Smooth muscle cell (in vitro differentiated cells): ENCODE measurements around the gene TAF9. TPM values are rescaled to one million over a fixed set of nuclear protein-coding genes. Genes with fewer than 3 reads are reported as not detected.

ENCODE experiments used
- DNase-seq: peaks from one replicate; lab custom pipeline; 2025; ENCODE audit not compliant: unreplicated experiment; lab: John Stamatoyannopoulos, UW
- H2AFZ ChIP-seq: fragments of 200-600 bp; sonication (generic); 2 replicates; pipeline ENCODE4 v1.6.0; 2016; ENCODE audit warnings: antibody characterized with exemption, low read depth, mild to moderate bottlenecking
- H3F3A ChIP-seq: fragments of 200-600 bp; sonication (generic); 2 replicates; pipeline ENCODE4 v1.6.0; 2017; ENCODE audit warnings: antibody characterized with exemption, low read depth
- H3K27ac ChIP-seq: fragments of 200-600 bp; sonication (generic); 2 replicates; pipeline ENCODE4 v1.5.1; 2016; ENCODE audit warnings: low read depth, mild to moderate bottlenecking
- H3K27me3 ChIP-seq: fragments of 200-600 bp; sonication (generic); 2 replicates; pipeline ENCODE4 v1.6.1; 2016; ENCODE audit warnings: low read depth, mild to moderate bottlenecking
- H3K36me3 ChIP-seq: fragments of 200-600 bp; sonication (generic); 2 replicates; pipeline ENCODE4 v1.5.1; 2016; ENCODE audit warnings: low read depth
- H3K4me1 ChIP-seq: fragments of 200-600 bp; sonication (generic); 2 replicates; pipeline ENCODE4 v1.5.1; 2016; ENCODE audit warnings: low read depth
- H3K4me2 ChIP-seq: fragments of 200-600 bp; sonication (generic); 2 replicates; pipeline ENCODE4 v1.6.0; 2016; ENCODE audit warnings: mild to moderate bottlenecking
- H3K4me3 ChIP-seq: fragments of 200-600 bp; sonication (generic); 2 replicates; pipeline ENCODE4 v1.5.1; 2016; ENCODE audit warnings: mild to moderate bottlenecking
- H3K79me2 ChIP-seq: fragments of 200-600 bp; sonication (generic); 2 replicates; pipeline ENCODE4 v1.6.0; 2016; ENCODE audit warnings: low read depth, mild to moderate bottlenecking
- H3K9ac ChIP-seq: fragments of 200-600 bp; sonication (generic); 2 replicates; pipeline ENCODE4 v1.6.0; 2016; ENCODE audit warnings: low read depth
- H3K9me3 ChIP-seq: fragments of 200-600 bp; sonication (generic); replicated peaks from 2 replicates; pipeline ENCODE4 v1.5.1; 2016; ENCODE audit warnings: low read depth
- H4K20me1 ChIP-seq: fragments of 200-600 bp; sonication (generic); 2 replicates; pipeline ENCODE4 v1.6.0; 2016; ENCODE audit warnings: low read depth
- CTCF ChIP-seq: fragments of 200-600 bp; sonication (generic); IDR thresholded peaks from 2 replicates; pipeline ENCODE4 v1.5.1; 2017; ENCODE audit warnings: borderline replicate concordance, mild to moderate bottlenecking, antibody characterized with exemption; ENCODE audit not compliant: insufficient read depth, poor library complexity, severe bottlenecking
- WGBS: methylation state at CpG from one replicate; pipeline ENCODE4 v1.1.7; 2016; ENCODE audit warnings: low lambda C conversion rate; 5-methylcytosine and 5-hydroxymethylcytosine counted together
- polyA plus RNA-seq: library from polyadenylated mRNA; unstranded; fragments of >200 nt; fragmentation: Nextera tagmentation; extraction: Ambion mirVana; gene quantifications from 2 replicates; pipeline ENCODE4 v1.2.1, GENCODE V29; 2016
- total RNA-seq: library from RNA; depleted of rRNA; stranded (reverse); fragments of >200 nt; gene quantifications from 2 replicates; pipeline ENCODE4 v1.2.3, GENCODE V29; 2014

The TAF9 gene
- total and polyA plus RNA-seq, 2 experiments from 2014 or later = 67.2 to 68.2 TPM

GRCh38 chr5:69315972-69316371 is 53.3 kb downstream of the TAF9 start:
- no peak for TF ChIP-seq CTCF
- 88% methylated on average over 1 of the region's 1 CpG for WGBS

More at GRCh38 chr5:69315972-69316371, 53.3 kb downstream of the TAF9 start:
- Histone ChIP-seq H3K4me3 (no peak overlapping the region), H2AFZ (no peak overlapping the region), H3K4me1 (no peaks in the 10 kb centered on the region), H3K79me2 (no peaks in the 10 kb centered on the region), H3F3A (no peaks in the 10 kb centered on the region), H3K27me3 (no peaks in the 10 kb centered on the region), H3K36me3 (no peaks in the 10 kb centered on the region), H3K9me3 (no peaks in the 10 kb centered on the region), H3K4me2 (no peak overlapping the region), H3K9ac (no peak overlapping the region), H4K20me1 (no peaks in the 10 kb centered on the region), H3K27ac (no peak overlapping the region)
- no peak for DNase-seq

Other genes with a start within 250 kb of the TAF9 start
- 28.5 and 35.7 TPM in 2 replicates for gene CCNB1, start 202.4 kb downstream of the TAF9 start, total RNA-seq
- gene CCNB1, start 202.4 kb downstream of the TAF9 start, polyA plus RNA-seq = 31.7 and 36.8 TPM in 2 replicates
- gene CENPH, start 179.9 kb downstream of the TAF9 start, total RNA-seq = 13.3 and 15.5 TPM in 2 replicates
- gene CENPH, start 179.9 kb downstream of the TAF9 start, polyA plus RNA-seq = 10.5 and 11.5 TPM in 2 replicates
- 43.4 and 54.4 TPM in 2 replicates for gene CDK7, start 134.6 kb downstream of the TAF9 start, total RNA-seq
- gene CDK7, start 134.6 kb downstream of the TAF9 start, polyA plus RNA-seq = 40.1 and 47.2 TPM in 2 replicates
- 0.09 and 0.18 TPM in 2 replicates for gene CCDC125, start 36.7 kb downstream of the TAF9 start, total RNA-seq
- gene CCDC125, start 36.7 kb downstream of the TAF9 start, polyA plus RNA-seq = 0.15 TPM in 1 of 2 replicates, not detected in the other
- gene AK6, start within 50 bp of the TAF9 start, total RNA-seq = 48.7 and 66.0 TPM in 2 replicates
- 95.1 and 98.7 TPM in 2 replicates for gene AK6, start within 50 bp of the TAF9 start, polyA plus RNA-seq
- 21.2 and 23.9 TPM in 2 replicates for gene RAD17, start 298 bp upstream of the TAF9 start, total RNA-seq
- 16.2 and 21.9 TPM in 2 replicates for gene RAD17, start 298 bp upstream of the TAF9 start, polyA plus RNA-seq
- 6.1 and 8.3 TPM in 2 replicates for gene MARVELD2, start 45.6 kb upstream of the TAF9 start, total RNA-seq
- gene MARVELD2, start 45.6 kb upstream of the TAF9 start, polyA plus RNA-seq = 1.4 and 11.0 TPM in 2 replicates
- gene OCLN, start 123.3 kb upstream of the TAF9 start, total RNA-seq = 9.0 and 10.4 TPM in 2 replicates
- 0.94 and 4.1 TPM in 2 replicates for gene OCLN, start 123.3 kb upstream of the TAF9 start, polyA plus RNA-seq
- 34.5 and 53.1 TPM in 2 replicates for gene GTF2H2C, start 190.7 kb upstream of the TAF9 start, total RNA-seq
- 21.9 and 24.5 TPM in 2 replicates for gene GTF2H2C, start 190.7 kb upstream of the TAF9 start, polyA plus RNA-seq